ENCODE measurements around the gene BATF2. TPM values are rescaled to one million over a fixed set of nuclear protein-coding genes. Genes with fewer than 3 reads are reported as not detected.

Gene BATF2
- total and polyA plus RNA-seq, 8 donors: 4.0 to 6.5 (median 5.6) TPM

DNA sequence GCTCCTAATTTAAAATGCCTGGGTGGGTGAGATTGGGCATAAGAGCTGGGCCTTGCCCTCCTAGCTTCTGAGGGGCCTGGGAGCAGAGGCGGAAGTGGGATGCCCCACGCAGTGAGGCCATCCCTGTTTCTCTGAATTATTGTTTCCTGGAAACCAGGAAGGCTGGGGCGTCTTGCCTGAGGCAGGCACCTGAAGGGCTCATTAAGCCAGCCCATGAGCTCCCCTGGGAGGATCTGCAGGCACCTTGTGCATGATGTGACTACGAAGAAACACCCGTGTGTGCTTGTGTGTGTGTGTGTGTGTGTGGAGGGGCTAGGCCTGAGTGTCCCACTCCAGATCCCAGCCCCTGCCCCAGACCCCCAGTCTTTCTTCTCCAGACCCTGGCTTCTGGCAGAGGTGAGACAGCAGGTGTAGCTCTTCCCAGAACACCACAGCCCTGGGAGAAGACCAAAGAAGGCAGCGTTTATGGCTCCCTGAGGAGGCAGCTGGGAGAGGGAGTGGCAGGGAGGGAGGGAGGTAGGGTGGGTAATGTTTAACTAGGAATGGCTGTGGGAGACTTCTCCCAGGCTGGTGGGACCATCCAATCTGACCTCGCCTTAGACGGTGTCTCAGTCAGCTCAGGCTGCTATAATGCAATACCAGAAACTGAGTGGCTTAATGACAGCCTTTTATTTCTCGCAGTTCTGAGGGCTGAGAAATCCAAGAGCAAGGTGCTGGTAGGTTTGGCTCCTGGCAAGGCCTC is 2.1 kb upstream of the BATF2 start:
- Histone ChIP-seq H3K27me3 (no peaks in the 10 kb centered on the region), H3K27ac (peak overlapping the region; percentile 56 to 80 (median 76)), H3K4me3 (no peak overlapping the region), H3K9me3 (no peaks in the 10 kb centered on the region), H3K4me1 (peaks cover 19 to 30% (median 26%) of the 10 kb centered on the region in 3 donors), H3K36me3 (no peaks in the 10 kb centered on the region)
- no peak for FAIRE-seq
- WGBS, 2 donors: 35 to 44% methylated on average over 9 of the region's 9 CpGs
- ATAC-seq: peak; percentile 57 to 74 (median 70)
- intact Hi-C loops (cut with DNase I): no loop called here
- TF ChIP-seq, protein P1, sequence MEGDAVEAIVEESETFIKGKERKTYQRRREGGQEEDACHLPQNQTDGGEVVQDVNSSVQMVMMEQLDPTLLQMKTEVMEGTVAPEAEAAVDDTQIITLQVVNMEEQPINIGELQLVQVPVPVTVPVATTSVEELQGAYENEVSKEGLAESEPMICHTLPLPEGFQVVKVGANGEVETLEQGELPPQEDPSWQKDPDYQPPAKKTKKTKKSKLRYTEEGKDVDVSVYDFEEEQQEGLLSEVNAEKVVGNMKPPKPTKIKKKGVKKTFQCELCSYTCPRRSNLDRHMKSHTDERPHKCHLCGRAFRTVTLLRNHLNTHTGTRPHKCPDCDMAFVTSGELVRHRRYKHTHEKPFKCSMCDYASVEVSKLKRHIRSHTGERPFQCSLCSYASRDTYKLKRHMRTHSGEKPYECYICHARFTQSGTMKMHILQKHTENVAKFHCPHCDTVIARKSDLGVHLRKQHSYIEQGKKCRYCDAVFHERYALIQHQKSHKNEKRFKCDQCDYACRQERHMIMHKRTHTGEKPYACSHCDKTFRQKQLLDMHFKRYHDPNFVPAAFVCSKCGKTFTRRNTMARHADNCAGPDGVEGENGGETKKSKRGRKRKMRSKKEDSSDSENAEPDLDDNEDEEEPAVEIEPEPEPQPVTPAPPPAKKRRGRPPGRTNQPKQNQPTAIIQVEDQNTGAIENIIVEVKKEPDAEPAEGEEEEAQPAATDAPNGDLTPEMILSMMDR (IDR thresholded peaks at IDR 0.05): no peak
- peak in 4 of 6 donors; percentile 54 to 76 (median 60) for DNase-seq

DNA sequence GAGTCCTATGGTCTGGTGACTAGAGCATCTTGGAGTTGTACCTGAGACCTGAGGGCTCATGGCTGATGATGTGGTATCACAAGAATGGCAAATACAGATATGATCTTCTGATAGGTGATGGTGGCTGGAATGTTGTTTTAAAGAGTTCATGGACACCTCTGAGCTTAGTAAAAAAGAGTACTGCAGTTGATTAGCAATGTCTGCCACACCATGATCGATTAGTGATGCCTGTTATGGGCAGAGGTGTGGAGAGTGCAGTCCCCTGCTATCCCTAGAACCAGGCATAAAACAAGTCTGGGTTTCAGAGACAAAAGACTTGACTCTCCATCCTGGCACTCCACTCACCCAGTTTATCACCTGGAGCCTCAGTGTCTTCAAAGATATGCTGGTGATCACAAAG is 1.4 kb upstream of the BATF2 start:
- Histone ChIP-seq H3K36me3 (no peaks in the 10 kb centered on the region), H3K4me3 (no peak overlapping the region), H3K27me3 (no peaks in the 10 kb centered on the region), H3K4me1 (peaks cover 19 to 30% (median 26%) of the 10 kb centered on the region in 3 donors), H3K27ac (peak overlapping the region in 3 of 4 donors; percentile 56 to 80 (median 79)), H3K9me3 (no peaks in the 10 kb centered on the region)
- FAIRE-seq (no peak), ATAC-seq (peak in 2 of 4 donors; percentile 7 to 36), DNase-seq (no peak)
- TF ChIP-seq, protein P1 (IDR thresholded peaks at IDR 0.05): no peak
- 49 to 76% methylated on average over 1 of the region's 1 CpG for WGBS, 2 donors
- intact Hi-C loops (cut with DNase I): no loop called here

DNA sequence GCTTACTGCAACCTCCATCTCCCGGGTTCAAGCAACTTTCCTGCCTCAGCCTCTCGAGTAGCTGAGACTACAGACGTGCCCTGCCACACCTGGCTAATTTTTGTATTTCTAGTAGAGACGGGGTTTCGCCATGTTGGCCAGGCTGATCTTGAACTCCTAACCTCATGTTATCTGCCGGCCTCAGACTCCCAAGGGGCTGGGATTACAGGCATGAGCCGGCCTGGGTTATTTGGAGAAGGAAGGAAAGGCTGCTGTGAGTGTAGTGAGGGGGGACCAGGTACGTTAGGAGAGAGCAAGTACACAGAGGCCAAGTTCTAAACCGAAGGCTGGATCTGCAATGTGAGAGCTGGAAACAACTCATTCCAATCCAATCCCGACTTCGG is 453 bp downstream of the BATF2 start:
- ATAC-seq (peak; percentile 3 to 31 (median 18)), FAIRE-seq (no peak), DNase-seq (peak in 1 of 6 donors; percentile 28)
- 14 to 19% methylated on average over 11 of the region's 11 CpGs for whole genome bisulfite sequencing, 2 donors
- Histone ChIP-seq H3K4me1 (peaks cover 19 to 30% (median 26%) of the 10 kb centered on the region in 3 donors), H3K36me3 (peaks cover 0 to 4% (median 0%) of the 10 kb centered on the region in 3 donors), H3K27me3 (no peaks in the 10 kb centered on the region), H3K27ac (peak overlapping the region; percentile 75 to 86 (median 81)), H3K4me3 (peak overlapping the region; percentile 29 to 52 (median 44)), H3K9me3 (no peaks in the 10 kb centered on the region)
- TF ChIP-seq, protein P1 (IDR thresholded peaks at IDR 0.05): no peak
- intact Hi-C loops (cut with DNase I): no loop called here

DNA sequence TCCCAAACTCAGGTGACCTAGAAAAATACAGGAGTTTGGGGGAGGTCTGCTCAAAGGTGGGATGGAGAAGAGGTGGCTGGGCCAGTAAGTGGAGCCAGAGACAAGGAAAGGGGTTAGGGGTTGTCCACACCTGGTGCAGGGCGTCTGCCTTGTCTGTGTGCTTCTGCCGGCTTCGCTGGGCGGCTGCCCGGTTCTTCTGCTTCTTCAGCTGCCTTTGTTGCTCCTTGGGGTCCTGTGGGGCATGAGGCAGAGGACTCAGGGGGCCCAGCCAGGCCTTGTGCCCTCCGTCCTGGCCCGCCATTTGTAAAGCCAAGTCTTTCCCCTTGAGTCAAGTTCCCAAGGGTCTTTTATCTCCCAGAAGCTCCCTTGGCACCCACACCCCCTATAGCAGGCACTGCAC is 2.5 kb downstream of the BATF2 start:
- H3K4me3 ChIP-seq: no peak overlapping the region
- H3K27me3 ChIP-seq: no peaks in the 10 kb centered on the region
- no peak for ATAC-seq
- intact Hi-C loops (cut with DNase I): no loop called here
- no peak for DNase-seq
- WGBS, 2 donors: 85 to 95% methylated on average over 7 of the region's 7 CpGs
- TF ChIP-seq, protein P1 (IDR thresholded peaks at IDR 0.05): no peak
- no peaks in the 10 kb centered on the region for H3K9me3 ChIP-seq
- H3K27ac ChIP-seq: no peak overlapping the region
- H3K4me1 ChIP-seq: peaks cover 15 to 27% (median 22%) of the 10 kb centered on the region in 3 donors
- no peak for FAIRE-seq
- H3K36me3 ChIP-seq: peaks cover 0 to 4% (median 0%) of the 10 kb centered on the region in 3 donors

Measured in pancreas (tissue), 10 donors.